Erythroblast (primary cell): Measurements from ENCODE around the gene ALDOB.

Source experiments
- GATA1 ChIP-seq: IDR thresholded peaks from 2 replicates; pipeline ENCODE4 v1.6.1; 2011; ENCODE audit warnings: low read depth, mild to moderate bottlenecking, control low read depth, low read length, moderate library complexity
- POLR2A ChIP-seq: IDR thresholded peaks from 2 replicates; pipeline ENCODE4 v1.6.1; 2011; ENCODE audit warnings: mild to moderate bottlenecking, low read length

DNA sequence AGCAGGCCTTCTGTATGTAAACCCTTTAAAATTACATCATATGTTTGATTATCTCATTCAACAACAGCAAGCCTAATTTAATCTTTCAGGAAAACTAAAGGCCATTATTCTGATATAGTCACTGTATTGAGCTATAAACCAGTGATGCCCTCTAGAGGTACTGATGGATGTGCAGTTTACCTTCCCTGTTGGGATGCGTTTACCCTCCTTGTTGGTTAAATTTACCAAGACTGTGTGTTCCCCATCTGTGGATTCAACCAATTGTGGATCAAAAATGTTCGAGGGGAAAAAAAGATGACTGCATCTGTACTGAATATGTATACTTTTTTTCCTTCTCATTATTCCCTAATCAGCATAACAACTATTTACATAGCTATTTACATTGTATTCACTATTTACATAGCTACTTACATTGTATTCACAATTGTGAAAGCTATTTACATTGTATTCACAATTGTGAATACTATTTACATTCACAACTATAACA lies 47.0 kb downstream of the ALDOB start:
- no peak for TF ChIP-seq POLR2A
- TF ChIP-seq GATA1, result no peak
